HG03432 (cell line): ENCODE measurements around the gene FASN.

ENCODE experiments used
- ATAC-seq: cut with Tn5 transposase; IDR thresholded peaks from one replicate; pipeline ENCODE4 v1.9.1; 2021; ENCODE audit warnings: mild to moderate bottlenecking, moderate library complexity; ENCODE audit not compliant: unreplicated experiment

FASN gene

DNA sequence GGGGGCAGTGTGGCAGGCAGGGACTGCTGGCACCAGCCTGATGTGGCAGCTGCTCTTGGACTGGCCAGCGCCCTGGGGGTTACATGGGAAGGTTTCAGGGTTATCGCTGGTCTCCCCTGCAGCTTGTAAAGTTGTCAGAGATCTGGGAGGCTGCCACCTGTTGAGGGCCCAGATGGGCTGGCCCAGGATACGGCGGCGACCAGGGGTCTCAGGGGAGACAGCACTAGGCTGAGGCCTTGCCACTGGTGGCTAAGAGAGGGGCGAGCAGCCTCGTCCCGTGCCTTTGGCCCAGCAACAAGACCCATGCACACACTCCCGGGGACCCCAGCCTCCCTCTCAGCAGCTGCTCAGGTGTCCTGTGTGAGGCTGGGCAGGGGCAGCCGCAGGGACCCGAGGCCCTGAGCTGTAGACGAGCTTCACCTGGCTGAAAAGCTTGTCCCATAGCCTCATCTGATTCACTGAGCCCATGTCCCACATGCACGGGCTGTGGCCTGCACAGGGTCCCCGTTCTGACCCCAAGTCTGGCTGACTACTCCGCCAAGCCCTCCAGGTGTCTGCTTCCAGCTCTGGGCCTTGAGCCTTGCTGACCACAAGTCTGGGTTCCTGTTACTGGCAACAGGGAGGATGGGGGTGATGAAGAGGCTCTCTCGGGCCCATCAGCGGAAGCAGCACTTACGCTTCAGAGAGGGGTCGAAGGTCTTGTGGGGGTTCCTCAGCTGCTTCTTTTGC lies 38.6 kb downstream of the FASN start:
- ATAC-seq, result no peak

GRCh38 chr17:82058855-82059249 lies 39.2 kb downstream of the FASN start:
- ATAC-seq, result no peak

DNA sequence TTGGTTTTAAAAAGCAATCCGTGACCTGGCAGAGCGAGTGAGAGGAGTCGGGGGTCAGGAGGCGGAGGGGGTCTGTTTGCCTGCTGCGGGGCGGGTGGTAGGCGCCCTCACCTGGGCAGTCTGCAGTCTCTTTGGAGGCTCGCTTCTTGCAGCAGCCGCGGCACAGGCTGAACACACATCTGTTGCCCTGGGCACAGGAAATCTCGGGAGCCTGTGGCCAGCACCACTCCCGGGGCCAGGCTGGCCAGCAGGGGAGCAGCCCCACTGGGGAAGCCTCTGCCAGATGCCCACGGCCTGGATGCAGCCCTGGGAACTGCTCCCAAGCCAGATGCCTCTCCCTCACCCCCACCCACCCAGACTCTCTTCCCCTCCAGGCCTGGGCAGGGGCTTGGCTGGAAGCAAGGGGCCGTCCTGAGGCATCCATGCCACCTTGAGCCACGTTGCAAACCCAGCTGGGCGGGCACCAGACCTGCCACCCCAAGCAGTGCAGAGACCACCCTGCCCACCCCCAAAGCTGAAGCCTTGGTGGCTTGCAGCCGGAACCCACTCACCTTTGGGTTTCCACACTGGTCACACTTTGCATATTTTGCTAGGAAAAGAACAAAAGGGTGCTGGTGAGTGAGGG lies 39.7 kb downstream of the FASN start:
- ATAC-seq, result no peak

- no peak for ATAC-seq
Measured at GRCh38 chr17:82056729-82057621, 41.1 kb downstream of the FASN start.

GRCh38 chr17:82055965-82056728 lies 41.9 kb downstream of the FASN start:
- ATAC-seq, result no peak

GRCh38 chr17:82055023-82055964 lies 42.7 kb downstream of the FASN start:
- no peak for ATAC-seq

DNA sequence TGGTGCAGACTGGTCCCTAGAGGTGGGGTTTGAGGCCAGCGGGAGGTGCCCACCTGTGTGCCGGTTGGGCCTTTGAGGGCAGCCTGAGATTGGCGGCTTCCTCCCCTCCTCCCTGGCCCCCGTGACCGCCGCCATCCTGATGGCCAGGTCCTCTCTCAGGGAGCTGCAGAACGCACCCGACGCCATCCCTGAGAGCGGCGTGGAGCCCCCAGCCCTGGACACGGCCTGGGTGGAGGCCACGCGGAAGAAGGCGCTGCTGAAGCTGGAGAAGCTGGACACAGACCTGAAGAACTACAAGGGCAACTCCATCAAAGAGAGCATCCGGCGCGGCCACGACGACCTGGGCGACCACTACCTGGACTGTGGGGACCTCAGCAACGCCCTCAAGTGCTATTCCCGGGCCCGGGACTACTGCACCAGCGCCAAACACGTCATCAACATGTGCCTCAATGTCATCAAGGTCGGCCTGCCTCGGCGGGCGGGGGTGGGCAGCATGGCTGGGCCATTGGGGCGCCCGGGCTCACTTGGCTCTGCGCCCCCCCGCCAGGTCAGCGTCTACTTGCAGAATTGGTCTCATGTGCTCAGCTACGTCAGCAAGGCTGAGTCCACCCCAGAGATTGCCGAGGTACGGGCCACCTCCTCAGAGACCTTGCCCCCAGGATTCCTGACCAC lies 43.5 kb downstream of the FASN start:
- ATAC-seq, result no peak

- ATAC-seq, result no peak
Measured at GRCh38 chr17:82053556-82054263, 44.3 kb downstream of the FASN start.

- no peak for ATAC-seq
Measured at GRCh38 chr17:82053130-82053529, 44.9 kb downstream of the FASN start.

GRCh38 chr17:82052638-82053059 lies 45.4 kb downstream of the FASN start:
- no peak for ATAC-seq

GRCh38 chr17:82051776-82052637 lies 46.0 kb downstream of the FASN start, which contains the start of the genes GPS1 and RFNG:
Gene GPS1 (plus strand): TSS chr17:82051898. CDS start chr17:82051932, 34 bp downstream.
Gene RFNG (minus strand): TSS chr17:82051811. CDS start chr17:82051766, 45 bp downstream.
- ATAC-seq, result no peak

DNA sequence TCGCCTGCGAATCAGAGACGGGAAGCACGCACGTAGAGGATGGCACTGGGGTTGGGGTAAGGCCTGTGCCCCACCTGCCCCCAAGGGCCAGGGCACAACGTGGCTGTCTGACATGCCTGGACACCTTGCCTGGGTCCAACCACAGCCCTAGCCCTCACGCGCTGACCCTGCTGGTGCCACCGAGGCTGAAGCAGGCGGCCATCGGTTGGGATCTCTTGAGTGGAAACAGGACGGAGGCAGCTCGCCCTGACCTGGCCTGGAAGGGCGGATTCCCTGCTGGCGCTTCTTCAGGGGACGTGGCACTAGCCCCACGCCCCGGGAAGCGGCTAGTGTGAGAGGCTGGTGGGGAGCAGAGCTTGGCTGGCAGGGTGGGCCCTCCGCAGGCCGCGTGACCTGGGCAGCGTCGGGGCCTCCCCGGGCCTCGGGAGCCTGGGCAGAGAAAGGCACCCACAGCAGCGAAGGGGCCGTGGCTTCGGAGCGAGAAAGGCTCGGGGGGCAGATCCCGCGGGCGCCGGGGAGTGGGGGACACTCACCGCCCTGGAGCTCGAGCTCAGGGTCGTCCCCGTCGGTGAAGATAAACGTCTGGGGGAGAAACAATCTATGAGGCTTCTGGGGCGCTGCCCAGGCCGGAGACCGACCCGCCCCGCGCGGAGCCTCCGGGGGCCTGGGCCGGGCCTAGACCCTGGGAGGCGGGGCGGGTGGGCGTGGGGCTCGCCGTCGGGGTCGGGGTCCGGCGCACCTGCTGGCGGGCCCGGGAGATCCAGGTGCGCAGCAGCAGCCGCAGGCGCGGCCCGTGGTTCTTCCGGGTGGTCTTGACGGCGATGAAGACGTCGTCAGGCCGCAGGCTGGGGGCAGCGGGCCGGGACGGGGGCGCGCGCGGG lies 47.0 kb downstream of the FASN start:
- no peak for ATAC-seq

- ATAC-seq, result no peak
Measured at GRCh38 chr17:82050152-82050760, 47.8 kb downstream of the FASN start.

GRCh38 chr17:82049521-82049971 lies 48.5 kb downstream of the FASN start:
- ATAC-seq, result no peak

DNA sequence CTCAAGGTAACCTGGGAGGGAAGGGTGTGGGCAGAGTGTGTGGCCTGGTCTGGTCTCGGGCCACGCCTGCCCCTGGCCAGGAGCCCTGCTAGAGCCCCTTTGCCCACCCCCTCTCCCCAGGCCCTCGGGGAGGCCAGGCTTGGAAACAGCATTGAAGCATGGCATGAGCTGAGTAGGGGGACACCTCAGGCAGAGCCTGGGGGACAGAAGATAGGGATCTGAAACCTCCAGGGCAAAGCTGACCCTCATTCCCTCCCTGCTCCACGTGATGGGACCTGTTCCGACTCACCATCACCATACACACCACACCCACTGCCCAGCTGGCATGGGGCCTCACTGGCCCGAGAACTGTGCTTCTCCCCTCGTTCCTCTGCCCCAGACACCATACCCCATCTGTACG lies 48.9 kb downstream of the FASN start:
- no peak for ATAC-seq

GRCh38 chr17:82048571-82048971 lies 49.5 kb downstream of the FASN start:
- no peak for ATAC-seq
